ENCODE results near the gene KLK14. TPM values are rescaled to one million over a fixed set of nuclear protein-coding genes. Genes with fewer than 3 reads are reported as not detected.

The KLK14 gene
- polyA plus RNA-seq, 2 of the 4 experiments (the other 2 are of a cell fraction) = 0.14 to 0.44 TPM

GRCh38 chr19:51083181-51083580 lies 494 bp upstream of the KLK14 start:
- no peak for TF ChIP-seq HOXA7 (CRISPR knock-in tag; IDR thresholded peaks at IDR 0.05)
- no peak for TF ChIP-seq EHF (CRISPR knock-in tag; IDR thresholded peaks at IDR 0.05)
- TF ChIP-seq, protein P1, sequence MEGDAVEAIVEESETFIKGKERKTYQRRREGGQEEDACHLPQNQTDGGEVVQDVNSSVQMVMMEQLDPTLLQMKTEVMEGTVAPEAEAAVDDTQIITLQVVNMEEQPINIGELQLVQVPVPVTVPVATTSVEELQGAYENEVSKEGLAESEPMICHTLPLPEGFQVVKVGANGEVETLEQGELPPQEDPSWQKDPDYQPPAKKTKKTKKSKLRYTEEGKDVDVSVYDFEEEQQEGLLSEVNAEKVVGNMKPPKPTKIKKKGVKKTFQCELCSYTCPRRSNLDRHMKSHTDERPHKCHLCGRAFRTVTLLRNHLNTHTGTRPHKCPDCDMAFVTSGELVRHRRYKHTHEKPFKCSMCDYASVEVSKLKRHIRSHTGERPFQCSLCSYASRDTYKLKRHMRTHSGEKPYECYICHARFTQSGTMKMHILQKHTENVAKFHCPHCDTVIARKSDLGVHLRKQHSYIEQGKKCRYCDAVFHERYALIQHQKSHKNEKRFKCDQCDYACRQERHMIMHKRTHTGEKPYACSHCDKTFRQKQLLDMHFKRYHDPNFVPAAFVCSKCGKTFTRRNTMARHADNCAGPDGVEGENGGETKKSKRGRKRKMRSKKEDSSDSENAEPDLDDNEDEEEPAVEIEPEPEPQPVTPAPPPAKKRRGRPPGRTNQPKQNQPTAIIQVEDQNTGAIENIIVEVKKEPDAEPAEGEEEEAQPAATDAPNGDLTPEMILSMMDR (IDR thresholded peaks at IDR 0.05) = no peak
- no peak for TF ChIP-seq POLR2A (IDR thresholded peaks at IDR 0.05; ENCODE audit: low read length)
- no peak for TF ChIP-seq TP53 (CRISPR knock-in tag; IDR thresholded peaks at IDR 0.05)
- no peak for TF ChIP-seq NFE2L2 (conservative IDR thresholded peaks at IDR 0.05; ENCODE audit: low read length)
- TF ChIP-seq, protein P2, sequence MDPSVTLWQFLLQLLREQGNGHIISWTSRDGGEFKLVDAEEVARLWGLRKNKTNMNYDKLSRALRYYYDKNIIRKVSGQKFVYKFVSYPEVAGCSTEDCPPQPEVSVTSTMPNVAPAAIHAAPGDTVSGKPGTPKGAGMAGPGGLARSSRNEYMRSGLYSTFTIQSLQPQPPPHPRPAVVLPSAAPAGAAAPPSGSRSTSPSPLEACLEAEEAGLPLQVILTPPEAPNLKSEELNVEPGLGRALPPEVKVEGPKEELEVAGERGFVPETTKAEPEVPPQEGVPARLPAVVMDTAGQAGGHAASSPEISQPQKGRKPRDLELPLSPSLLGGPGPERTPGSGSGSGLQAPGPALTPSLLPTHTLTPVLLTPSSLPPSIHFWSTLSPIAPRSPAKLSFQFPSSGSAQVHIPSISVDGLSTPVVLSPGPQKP (IDR thresholded peaks at IDR 0.05; ENCODE audit: low read depth, low read length) = no peak
- TF ChIP-seq RCOR1 (IDR thresholded peaks at IDR 0.05; ENCODE audit: low read depth, low read length) = no peak
- no peak for TF ChIP-seq MAZ (IDR thresholded peaks at IDR 0.05; ENCODE audit: borderline replicate concordance, low read depth, low read length)
- no peak for TF ChIP-seq CEBPB (IDR thresholded peaks at IDR 0.05)
- no peak for TF ChIP-seq EHMT2 (IDR thresholded peaks at IDR 0.05; ENCODE audit: low read depth)
- TF ChIP-seq KDM5A (IDR thresholded peaks at IDR 0.05) = no peak
- TF ChIP-seq NPAS2 (CRISPR knock-in tag; IDR thresholded peaks at IDR 0.05; ENCODE audit: borderline replicate concordance) = no peak
- no peak for TF ChIP-seq RNF2 (IDR thresholded peaks at IDR 0.05; ENCODE audit: borderline replicate concordance, low read depth)
- TF ChIP-seq ZC3H11A (IDR thresholded peaks at IDR 0.05) = no peak
- POLR2A ChIA-PET = no interaction called here
- Histone ChIP-seq H3K9me3 (no peaks in the 10 kb centered on the region), H3K4me1 (no peaks in the 10 kb centered on the region), H3K27ac (no peak overlapping the region), H3K4me2 (no peak overlapping the region), H3K4me3 (no peak overlapping the region)
- FAIRE-seq = no peak
- 2% methylated on average over 3 of the region's 4 CpGs for WGBS (ENCODE audit: missing lambda C conversion rate)
- no peak for DNase-seq (ENCODE audit: low read depth in 1 of 2, low spot score in 1 of 2)
- CTCF ChIA-PET = interaction anchor here (0.5 kb wide), 1 partner anchor 35 kb away, joined by 4 read pairs; no protein-coding TSS in a partner anchor
- ATAC-seq = peak in 1 of 2 experiments; percentile 16; a peak in 1 of 6 replicates

DNA sequence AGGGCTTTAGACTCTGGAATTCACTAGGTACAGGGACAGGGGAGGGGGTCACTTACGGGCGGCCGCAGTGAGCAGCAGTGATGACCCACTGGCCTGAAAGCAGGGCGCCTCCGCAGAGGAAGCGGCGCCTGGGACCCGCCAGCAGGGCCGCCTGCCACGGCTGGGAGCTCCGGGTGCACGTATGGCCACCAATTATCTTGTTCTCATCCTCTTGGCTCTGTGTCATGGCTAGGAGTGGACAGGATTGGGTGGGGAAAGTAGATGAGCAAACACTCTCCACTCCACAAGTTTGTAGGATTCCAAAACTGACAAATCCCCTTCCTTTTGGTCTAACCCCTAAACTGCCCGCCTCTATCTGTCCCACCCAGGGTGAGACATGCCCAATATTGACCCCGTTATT lies 1.2 kb downstream of the KLK14 start:
- Histone ChIP-seq H3K4me1 (no peaks in the 10 kb centered on the region), H3K9me3 (no peaks in the 10 kb centered on the region), H3K4me3 (no peak overlapping the region), H3K4me2 (no peak overlapping the region), H3K27ac (no peak overlapping the region)
- ChIA-PET POLR2A (no interaction called here), CTCF (interaction anchor here (0.9 to 3.3 kb wide), 4 partner anchors 13 to 65 kb away, joined by 3 to 17 read pairs (median 7); no protein-coding TSS in a partner anchor)
- WGBS (ENCODE audit: missing lambda C conversion rate) = 60% methylated on average over 13 of the region's 14 CpGs
- no peak for TF ChIP-seq PBX3 (IDR thresholded peaks at IDR 0.05)
- TF ChIP-seq RCOR1 (IDR thresholded peaks at IDR 0.05; ENCODE audit: low read depth, low read length) = no peak
- TF ChIP-seq HOXA7 (CRISPR knock-in tag; IDR thresholded peaks at IDR 0.05) = no peak
- TF ChIP-seq, protein P3, sequence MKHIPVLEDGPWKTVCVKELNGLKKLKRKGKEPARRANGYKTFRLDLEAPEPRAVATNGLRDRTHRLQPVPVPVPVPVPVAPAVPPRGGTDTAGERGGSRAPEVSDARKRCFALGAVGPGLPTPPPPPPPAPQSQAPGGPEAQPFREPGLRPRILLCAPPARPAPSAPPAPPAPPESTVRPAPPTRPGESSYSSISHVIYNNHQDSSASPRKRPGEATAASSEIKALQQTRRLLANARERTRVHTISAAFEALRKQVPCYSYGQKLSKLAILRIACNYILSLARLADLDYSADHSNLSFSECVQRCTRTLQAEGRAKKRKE (CRISPR knock-in tag; IDR thresholded peaks at IDR 0.05; ENCODE audit: low read depth) = no peak
- TF ChIP-seq, protein P2 (IDR thresholded peaks at IDR 0.05; ENCODE audit: low read depth, low read length) = no peak
- TF ChIP-seq KDM1A (IDR thresholded peaks at IDR 0.05; ENCODE audit: low read depth) = no peak
- TF ChIP-seq NR3C1 (IDR thresholded peaks at IDR 0.05) = no peak
- TF ChIP-seq NPAS2 (CRISPR knock-in tag; IDR thresholded peaks at IDR 0.05; ENCODE audit: borderline replicate concordance) = no peak
- TF ChIP-seq HEYL (CRISPR knock-in tag; IDR thresholded peaks at IDR 0.05) = no peak
- no peak for TF ChIP-seq POLR2AphosphoS2 (conservative IDR thresholded peaks at IDR 0.05; ENCODE audit: low read length)
- TF ChIP-seq POLR2A (IDR thresholded peaks at IDR 0.05; ENCODE audit: low read length) = no peak
- TF ChIP-seq, protein P4, sequence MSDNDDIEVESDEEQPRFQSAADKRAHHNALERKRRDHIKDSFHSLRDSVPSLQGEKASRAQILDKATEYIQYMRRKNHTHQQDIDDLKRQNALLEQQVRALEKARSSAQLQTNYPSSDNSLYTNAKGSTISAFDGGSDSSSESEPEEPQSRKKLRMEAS (IDR thresholded peaks at IDR 0.05) = no peak
- TF ChIP-seq RNF2 (IDR thresholded peaks at IDR 0.05; ENCODE audit: borderline replicate concordance, low read depth) = no peak
- TF ChIP-seq MAFK (IDR thresholded peaks at IDR 0.05; ENCODE audit: partially characterized antibody) = no peak
- TF ChIP-seq KDM5A (IDR thresholded peaks at IDR 0.05) = no peak
- TF ChIP-seq PHF8 (IDR thresholded peaks at IDR 0.05; ENCODE audit: borderline replicate concordance, low read depth) = no peak
- TF ChIP-seq TP53 (CRISPR knock-in tag; IDR thresholded peaks at IDR 0.05) = no peak
- TF ChIP-seq HOXB13 (CRISPR knock-in tag; IDR thresholded peaks at IDR 0.05; ENCODE audit: low read depth) = no peak
- TF ChIP-seq FOSL2 (IDR thresholded peaks at IDR 0.05) = no peak
- TF ChIP-seq FOSL2 (CRISPR knock-in tag; IDR thresholded peaks at IDR 0.05) = no peak
- no peak for TF ChIP-seq JUNB (IDR thresholded peaks at IDR 0.05)
- no peak for ATAC-seq
- no peak for FAIRE-seq
- no peak for DNase-seq (ENCODE audit: low read depth in 1 of 2, low spot score in 1 of 2)

All from A549 (cell line).